Esophagus squamous epithelium (tissue), 4 donors: ENCODE data around the gene HMCN1.

Source experiments
- POLR2A ChIP-seq, 4 donors: fragments of 450-650 bp; IDR thresholded peaks; one replicate each; pipeline ENCODE4 v1.6.1; 2017; ENCODE audit warnings: antibody characterized with exemption in 4 of 4, mild to moderate bottlenecking in 4 of 4, moderate library complexity in 3 of 4
- TF ChIP-seq, protein P1 (sequence below), 6 experiments: fragments of 450-650 bp in 4 of 6; fragments of 200-600 bp in 2 of 6; sonication (generic) in 2 of 6; IDR thresholded peaks; one replicate each; pipeline ENCODE4 v1.5.1; 2016 to 2019; ENCODE audit warnings: antibody characterized with exemption in 6 of 6, mild to moderate bottlenecking in 4 of 6, moderate library complexity in 4 of 6

DNA sequence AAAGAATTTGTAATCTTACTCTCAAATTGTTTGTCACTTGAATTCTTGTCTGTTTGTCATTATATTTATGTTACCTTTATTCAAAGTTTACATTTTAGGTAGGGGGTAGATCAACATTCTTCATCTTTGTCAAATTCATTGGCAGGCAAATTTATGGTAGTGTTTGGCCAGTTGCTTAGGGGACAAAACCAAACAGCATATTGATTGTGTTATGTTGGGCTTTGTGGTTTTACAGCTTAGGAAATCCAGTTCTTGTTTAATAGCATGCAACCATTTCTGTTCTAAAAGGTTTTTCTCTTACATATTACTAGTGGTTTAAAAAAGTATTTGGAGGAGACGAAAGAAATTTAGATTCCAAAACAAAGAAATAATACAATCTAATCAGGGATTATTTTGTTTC lies 91.4 kb downstream of the HMCN1 start:
- TF ChIP-seq, protein P1, sequence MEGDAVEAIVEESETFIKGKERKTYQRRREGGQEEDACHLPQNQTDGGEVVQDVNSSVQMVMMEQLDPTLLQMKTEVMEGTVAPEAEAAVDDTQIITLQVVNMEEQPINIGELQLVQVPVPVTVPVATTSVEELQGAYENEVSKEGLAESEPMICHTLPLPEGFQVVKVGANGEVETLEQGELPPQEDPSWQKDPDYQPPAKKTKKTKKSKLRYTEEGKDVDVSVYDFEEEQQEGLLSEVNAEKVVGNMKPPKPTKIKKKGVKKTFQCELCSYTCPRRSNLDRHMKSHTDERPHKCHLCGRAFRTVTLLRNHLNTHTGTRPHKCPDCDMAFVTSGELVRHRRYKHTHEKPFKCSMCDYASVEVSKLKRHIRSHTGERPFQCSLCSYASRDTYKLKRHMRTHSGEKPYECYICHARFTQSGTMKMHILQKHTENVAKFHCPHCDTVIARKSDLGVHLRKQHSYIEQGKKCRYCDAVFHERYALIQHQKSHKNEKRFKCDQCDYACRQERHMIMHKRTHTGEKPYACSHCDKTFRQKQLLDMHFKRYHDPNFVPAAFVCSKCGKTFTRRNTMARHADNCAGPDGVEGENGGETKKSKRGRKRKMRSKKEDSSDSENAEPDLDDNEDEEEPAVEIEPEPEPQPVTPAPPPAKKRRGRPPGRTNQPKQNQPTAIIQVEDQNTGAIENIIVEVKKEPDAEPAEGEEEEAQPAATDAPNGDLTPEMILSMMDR (IDR thresholded peaks at IDR 0.05) = no peak
- no peak for TF ChIP-seq POLR2A (IDR thresholded peaks at IDR 0.05)
